OCI-LY7 (cell line): ENCODE measurements around the gene CRHR2. TPM values are rescaled to one million over a fixed set of nuclear protein-coding genes. Genes with fewer than 3 reads are reported as not detected.

Experiments used
- BruUV-seq: library from RNA; stranded (reverse); fragments of 400-500 nt; replicated peaks from 2 replicates; lab custom pipeline; 2021; lab: Mats Ljungman, UMichigan
- CTCF ChIA-PET: fragments of 300-600 bp; sonication (Branson Sonifier 250); formaldehyde crosslinking; loops from one replicate; lab custom pipeline; 2022; ENCODE audit warnings: antibody characterized with exemption; ENCODE audit not compliant: unreplicated experiment; lab: Charles Lee
- POLR2A ChIA-PET: fragments of 300-600 bp; sonication (Branson Sonifier 250); formaldehyde crosslinking; loops from one replicate; lab custom pipeline; 2022; ENCODE audit warnings: antibody characterized with exemption; lab: Charles Lee
- DNase-seq: peaks from one replicate; pipeline ENCODE4 v3.0.0-alpha.2; 2015; ENCODE audit warnings: low spot score
- H2AFZ ChIP-seq: fragments of 200-600 bp; sonication (generic), shearing (Covaris generic); 2 replicates; pipeline ENCODE4 v1.6.1; 2014; ENCODE audit warnings: mild to moderate bottlenecking, antibody characterized with exemption, low read length, moderate library complexity
- H3K27ac ChIP-seq: fragments of 200-600 bp; sonication (generic); 2 replicates; pipeline ENCODE4 v1.5.1; 2014; ENCODE audit warnings: mixed run types, low read depth, mild to moderate bottlenecking, moderate library complexity, low read length, inconsistent platforms; ENCODE audit not compliant: poor library complexity, severe bottlenecking
- H3K36me3 ChIP-seq: fragments of 200-600 bp; sonication (generic); 2 replicates; pipeline ENCODE4 v1.6.1; 2014; ENCODE audit warnings: mild to moderate bottlenecking, antibody characterized with exemption, low read length, moderate library complexity, mixed read lengths; ENCODE audit not compliant: insufficient read depth
- H3K4me1 ChIP-seq: fragments of 200-600 bp; sonication (generic); 2 replicates; pipeline ENCODE4 v1.5.1; 2014; ENCODE audit warnings: mild to moderate bottlenecking, low read length; ENCODE audit not compliant: insufficient read depth, poor library complexity, severe bottlenecking
- H3K4me2 ChIP-seq: fragments of 200-600 bp; sonication (generic); 2 replicates; pipeline ENCODE4 v1.6.1; 2014; ENCODE audit warnings: mild to moderate bottlenecking, low read length
- H3K4me3 ChIP-seq: fragments of 200-600 bp; sonication (generic); 2 replicates; pipeline ENCODE4 v1.5.1; 2014; ENCODE audit warnings: mild to moderate bottlenecking, low read depth, low read length; ENCODE audit not compliant: poor library complexity, severe bottlenecking
- H3K79me2 ChIP-seq: fragments of 200-600 bp; sonication (generic); 2 replicates; pipeline ENCODE4 v1.6.1; 2016; ENCODE audit warnings: low read depth, mild to moderate bottlenecking, low read length, moderate library complexity, mixed read lengths; ENCODE audit not compliant: insufficient read depth
- H3K9me2 ChIP-seq: fragments of 200-600 bp; sonication (generic); 2 replicates; pipeline ENCODE4 v1.6.1; 2016; ENCODE audit warnings: mild to moderate bottlenecking, low read length, mixed read lengths; ENCODE audit not compliant: insufficient read depth
- H3K9me3 ChIP-seq: fragments of 200-600 bp; sonication (generic); 2 replicates; pipeline ENCODE4 v1.6.1; 2014; ENCODE audit warnings: mild to moderate bottlenecking, mixed run types, low read length, mixed read lengths
- H4K20me1 ChIP-seq: fragments of 200-600 bp; sonication (generic); 2 replicates; pipeline ENCODE4 v1.6.1; 2014; ENCODE audit warnings: mild to moderate bottlenecking, antibody characterized with exemption, low read length, moderate library complexity, mixed read lengths; ENCODE audit not compliant: insufficient read depth
- CTCF ChIP-seq: fragments of 200-600 bp; sonication (generic); conservative IDR thresholded peaks from 2 replicates; pipeline ENCODE4 v1.5.1; 2014; ENCODE audit warnings: mild to moderate bottlenecking, antibody characterized with exemption, low read length, moderate library complexity, mixed read lengths
- EZH2phosphoT487 ChIP-seq: fragments of 200-600 bp; sonication (generic); IDR thresholded peaks from 2 replicates; pipeline ENCODE4 v1.6.1; 2018; ENCODE audit warnings: low read depth, borderline replicate concordance, mild to moderate bottlenecking, mixed run types, antibody characterized with exemption, low read length, moderate library complexity, mixed read lengths
- intact Hi-C: fragments of 100-400 bp; cut with micrococcal nuclease; formaldehyde crosslinking; loops from one replicate; pipeline ENCODE4 v1.10.0; 2022; ENCODE audit not compliant: unreplicated experiment
- total RNA-seq, 2 experiments: library from RNA; depleted of rRNA in 1 of 2; stranded (reverse); fragments of >200 nt in 1 of 2; shearing (Covaris generic) in 1 of 2; gene quantifications; 2 replicates each; pipeline ENCODE4 v1.2.3, GENCODE V29; 2014 to 2022

The CRHR2 gene
- total RNA-seq, 2 experiments from 2014 or later: not detected

GRCh38 chr7:30648744-30649540 lies 33.3 kb downstream of the CRHR2 start:
- POLR2A ChIA-PET: no interaction called here
- TF ChIP-seq CTCF (no peak), EZH2phosphoT487 (no peak)
- CTCF ChIA-PET: no interaction called here

GRCh38 chr7:30647589-30648364 lies 34.5 kb downstream of the CRHR2 start:
- no peak overlapping the region for H3K27ac ChIP-seq
- TF ChIP-seq CTCF: no peak
- no peak overlapping the region for H3K4me3 ChIP-seq
- H3K4me2 ChIP-seq: no peak overlapping the region
- peaks cover 35% of the 10 kb centered on the region for H3K36me3 ChIP-seq
- no peaks in the 10 kb centered on the region for H3K79me2 ChIP-seq
- CTCF ChIA-PET: no interaction called here
- H2AFZ ChIP-seq: no peak overlapping the region
- H3K4me1 ChIP-seq: no peaks in the 10 kb centered on the region
- POLR2A ChIA-PET: no interaction called here
- H3K9me2 ChIP-seq: no peaks in the 10 kb centered on the region
- intact Hi-C loops: no loop called here
- no TSS peak for BruUV-seq
- no peaks in the 10 kb centered on the region for H3K9me3 ChIP-seq
- DNase-seq: no peak
- H4K20me1 ChIP-seq: no peaks in the 10 kb centered on the region; the same call in 1 of the 2 replicates

More at GRCh38 chr7:30648744-30649540, 33.3 kb downstream of the CRHR2 start:
- intact Hi-C loops: no loop called here
- BruUV-seq: no TSS peak
- Histone ChIP-seq H3K36me3 (peaks cover 23% of the 10 kb centered on the region), H2AFZ (no peak overlapping the region), H3K4me3 (no peak overlapping the region), H3K9me3 (no peaks in the 10 kb centered on the region), H3K9me2 (no peaks in the 10 kb centered on the region), H3K79me2 (no peaks in the 10 kb centered on the region), H3K4me2 (no peak overlapping the region), H4K20me1 (no peaks in the 10 kb centered on the region), H3K4me1 (no peaks in the 10 kb centered on the region), H3K27ac (no peak overlapping the region)
- no peak for DNase-seq
